GM21529 (cell line): ENCODE measurements around the gene ULK3.

Experiments used
- ATAC-seq: cut with Tn5 transposase; IDR thresholded peaks from one replicate; pipeline ENCODE4 v1.9.1; 2021; ENCODE audit not compliant: unreplicated experiment

The ULK3 gene

GRCh38 chr15:74841891-74842373 lies 1.0 kb downstream of the ULK3 start:
- no peak for ATAC-seq

- ATAC-seq: no peak
Observed at GRCh38 chr15:74840851-74841775, 1.8 kb downstream of the ULK3 start.

GRCh38 chr15:74839526-74840395 lies 3.2 kb downstream of the ULK3 start:
- ATAC-seq: no peak

DNA sequence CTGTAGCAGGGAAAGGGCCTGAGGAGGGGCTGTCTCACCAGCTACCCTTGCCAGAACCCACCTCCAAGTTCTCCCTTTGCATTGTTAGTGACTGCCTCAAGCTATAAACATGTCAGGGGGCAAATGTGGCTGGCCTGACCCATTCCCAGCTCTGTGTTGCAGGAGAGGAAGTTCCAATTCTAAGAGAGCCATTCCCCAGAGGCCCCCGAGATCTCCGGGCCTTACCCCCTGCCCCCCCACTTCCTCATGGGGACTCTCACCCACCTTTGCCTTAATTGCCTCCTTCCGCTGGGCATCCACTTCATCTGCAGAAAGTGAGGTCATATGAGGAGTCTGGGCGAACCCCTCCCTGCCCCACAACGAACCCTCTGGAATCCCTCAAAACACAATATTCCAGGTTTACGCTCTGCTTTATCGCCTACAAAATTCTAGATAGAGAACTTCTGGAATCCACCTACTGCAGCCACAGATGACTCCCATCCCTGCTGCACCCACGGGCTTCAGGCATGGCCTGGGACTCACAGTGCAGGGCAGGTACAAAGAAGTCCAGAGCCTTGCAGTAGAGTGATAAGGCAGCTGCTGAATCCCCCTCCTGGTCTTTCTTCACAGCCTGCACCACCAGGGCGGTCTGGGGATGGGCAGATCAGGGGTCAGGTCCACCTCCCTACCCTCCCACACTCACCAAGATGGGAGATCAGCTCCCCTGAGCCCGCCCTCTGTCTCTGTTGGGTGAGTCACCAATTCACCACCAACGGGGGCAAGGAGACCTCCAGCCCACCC lies 4.0 kb downstream of the ULK3 start:
- no peak for ATAC-seq

DNA sequence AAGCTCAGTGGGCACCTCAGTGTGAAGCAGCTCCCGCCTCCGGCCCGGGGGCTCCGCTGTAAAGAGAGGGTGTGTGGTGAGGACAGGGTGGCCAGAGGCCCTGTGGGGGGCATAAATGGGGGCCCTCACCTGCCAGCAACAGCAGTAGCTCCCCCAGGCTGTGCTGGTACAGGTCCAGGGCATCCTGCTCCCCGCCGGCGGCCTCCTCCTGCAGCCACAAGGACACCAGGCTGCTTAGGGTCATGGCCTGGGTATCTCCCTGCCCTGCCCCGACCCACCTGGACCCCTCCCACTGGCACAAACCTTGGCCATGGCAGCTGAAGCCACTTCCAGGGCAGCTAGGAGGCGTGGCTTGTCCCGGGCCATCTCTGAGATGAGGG lies 4.8 kb downstream of the ULK3 start:
- ATAC-seq: no peak

DNA sequence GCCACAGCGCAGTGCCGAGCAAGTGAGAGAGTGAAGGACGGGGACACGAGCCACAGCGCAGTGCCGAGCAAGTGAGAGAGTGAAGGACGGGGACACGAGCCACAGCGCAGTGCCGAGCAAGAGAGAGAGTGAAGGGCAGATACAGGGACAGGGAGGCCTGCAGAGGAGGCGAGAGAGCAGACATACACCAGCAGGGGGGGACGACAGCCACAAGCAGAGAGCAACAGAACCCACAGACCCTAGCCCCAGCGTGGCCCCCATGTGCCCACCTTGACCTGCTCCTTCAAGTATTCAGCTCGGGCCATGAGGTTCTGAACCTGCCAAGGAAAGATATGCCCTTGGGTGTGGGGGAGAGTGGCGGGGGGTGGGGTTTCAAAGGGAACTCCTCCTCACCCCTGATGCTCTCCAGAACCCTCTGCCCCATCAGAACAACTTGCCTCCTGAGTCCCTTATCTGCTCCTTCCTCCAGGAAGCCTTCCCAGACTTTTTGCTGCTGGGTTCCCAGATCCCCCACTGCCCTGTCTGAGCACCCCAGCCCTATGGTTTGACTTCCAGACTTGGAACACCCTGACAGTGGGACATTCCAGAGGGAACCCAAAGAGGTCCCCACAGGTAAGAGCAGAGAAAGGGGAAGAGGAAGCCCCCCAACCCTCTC lies 5.3 kb downstream of the ULK3 start:
- no peak for ATAC-seq

GRCh38 chr15:74836846-74837245 lies 6.1 kb downstream of the ULK3 start:
- ATAC-seq: no peak

DNA sequence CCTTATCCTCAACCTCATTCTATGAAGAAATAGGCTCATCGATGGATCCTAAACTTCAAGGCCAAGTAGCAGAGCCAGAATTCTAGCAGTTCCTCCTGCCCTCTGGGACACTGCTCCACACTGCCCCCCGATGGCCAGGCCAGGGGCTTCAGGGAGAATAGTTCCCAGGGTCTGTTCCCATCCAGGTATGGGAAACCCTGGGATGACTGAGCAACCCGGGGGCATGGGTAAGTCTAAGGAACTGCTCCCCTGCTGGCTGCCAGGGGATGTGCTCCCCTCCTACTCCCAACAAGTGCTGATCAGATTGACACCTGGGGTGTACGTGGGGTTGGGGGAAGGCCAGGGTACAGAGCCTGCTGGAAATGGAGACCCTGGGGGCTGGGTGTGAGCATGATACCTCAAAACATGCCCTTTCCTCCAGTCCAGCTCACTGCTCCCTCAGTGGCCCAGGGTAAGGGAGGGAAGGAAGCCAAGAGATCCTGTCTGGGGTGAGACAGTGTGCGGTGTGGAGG lies 7.6 kb downstream of the ULK3 start:
- no peak for ATAC-seq

- no peak for ATAC-seq
Observed at GRCh38 chr15:74833376-74834107, 9.4 kb downstream of the ULK3 start.

GRCh38 chr15:74832826-74833225 lies 10.1 kb downstream of the ULK3 start:
- ATAC-seq: no peak

DNA sequence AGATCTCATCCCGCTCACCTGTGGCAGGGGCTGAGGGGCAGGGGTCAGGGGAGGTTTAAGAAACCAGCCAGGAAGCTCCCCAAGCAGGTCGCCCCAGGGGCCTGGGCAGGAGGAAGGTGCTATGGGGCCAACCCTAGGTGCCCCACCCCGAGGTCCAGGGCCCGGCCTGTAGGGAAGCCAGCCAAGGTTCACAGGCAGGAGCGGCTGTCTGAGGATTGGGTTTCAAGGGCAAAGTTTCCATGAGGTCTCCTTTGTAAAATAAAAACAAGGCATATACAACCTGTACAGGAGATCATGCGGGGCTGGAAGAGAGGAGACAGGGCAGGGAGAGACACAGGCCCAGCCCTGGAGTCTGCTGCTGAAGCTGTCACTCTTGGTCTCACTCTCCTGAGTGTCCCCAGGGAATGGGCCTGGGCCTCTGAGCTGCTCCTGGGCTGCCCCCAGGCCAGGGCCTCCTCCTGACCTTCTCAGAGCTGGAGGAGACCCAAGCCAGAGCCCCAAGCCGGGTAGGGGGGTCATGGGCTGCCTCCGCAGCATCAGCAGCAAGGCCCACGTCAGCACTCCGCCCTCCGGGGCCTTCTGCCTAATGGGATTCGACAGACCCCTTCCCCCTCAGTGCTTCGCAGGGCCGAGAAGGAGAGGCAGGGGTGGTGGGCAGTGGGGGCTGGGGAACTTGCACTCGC lies 11.0 kb downstream of the ULK3 start:
- no peak for ATAC-seq

DNA sequence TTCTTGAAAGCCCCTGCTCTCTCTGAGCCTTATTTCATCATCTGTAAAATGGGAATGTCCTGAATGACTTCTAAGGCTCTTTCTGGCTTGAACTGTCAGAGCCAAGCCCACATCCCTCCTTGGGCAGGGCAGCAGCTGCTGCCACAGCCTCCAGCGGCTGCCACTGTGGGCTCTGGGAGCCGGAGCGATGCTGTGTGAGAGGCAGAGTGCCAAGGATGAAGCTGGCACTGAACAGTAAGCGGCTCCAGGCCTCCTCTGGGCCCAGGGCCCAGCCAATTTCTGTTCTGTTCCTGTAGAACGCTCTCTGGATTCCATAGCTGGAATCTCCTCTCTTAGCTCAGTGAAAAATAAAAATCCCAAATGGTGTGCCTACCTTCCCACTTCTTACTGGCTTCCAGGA lies 12.1 kb downstream of the ULK3 start:
- ATAC-seq: no peak

- ATAC-seq: no peak
Observed at GRCh38 chr15:74829991-74830390, 13.0 kb downstream of the ULK3 start.

DNA sequence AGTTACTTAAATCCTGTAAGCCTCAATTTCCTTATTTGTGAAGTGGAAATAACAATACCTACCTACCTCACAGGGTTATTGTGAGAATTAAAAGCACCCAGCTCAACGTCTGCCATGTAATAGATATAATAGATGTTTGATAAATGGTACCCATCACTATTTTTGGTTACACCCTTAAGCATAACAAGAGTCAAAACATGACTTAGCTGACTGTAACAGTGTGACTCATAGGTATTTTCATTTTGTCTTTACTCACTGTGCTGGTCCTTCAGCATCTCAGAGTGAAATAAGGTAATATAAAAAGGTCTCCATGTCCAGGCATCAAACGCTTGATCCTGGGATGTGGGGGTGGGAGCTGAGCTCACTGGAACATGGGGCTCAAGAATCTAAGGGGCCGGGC lies 13.5 kb downstream of the ULK3 start:
- no peak for ATAC-seq

DNA sequence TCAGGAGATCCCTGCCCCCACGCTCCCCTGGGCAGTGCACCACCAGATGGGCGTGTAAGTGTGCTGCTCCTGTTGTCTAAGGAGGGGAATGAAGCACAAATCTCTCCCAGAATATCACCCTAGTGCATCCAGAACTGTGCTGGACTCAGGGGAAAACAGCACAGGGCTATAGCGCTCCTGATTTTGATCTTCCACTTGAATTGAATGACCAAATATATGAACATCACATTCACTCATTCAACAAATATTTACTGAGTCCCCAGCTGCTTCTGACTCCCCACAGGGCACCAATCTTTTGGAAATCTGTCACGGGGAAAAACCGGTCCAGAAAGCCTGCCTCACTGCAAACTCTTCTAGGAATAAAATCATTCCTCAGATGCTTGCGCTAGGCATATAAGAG lies 14.1 kb downstream of the ULK3 start:
- no peak for ATAC-seq

GRCh38 chr15:74827614-74828013 lies 15.3 kb downstream of the ULK3 start:
- ATAC-seq: no peak

DNA sequence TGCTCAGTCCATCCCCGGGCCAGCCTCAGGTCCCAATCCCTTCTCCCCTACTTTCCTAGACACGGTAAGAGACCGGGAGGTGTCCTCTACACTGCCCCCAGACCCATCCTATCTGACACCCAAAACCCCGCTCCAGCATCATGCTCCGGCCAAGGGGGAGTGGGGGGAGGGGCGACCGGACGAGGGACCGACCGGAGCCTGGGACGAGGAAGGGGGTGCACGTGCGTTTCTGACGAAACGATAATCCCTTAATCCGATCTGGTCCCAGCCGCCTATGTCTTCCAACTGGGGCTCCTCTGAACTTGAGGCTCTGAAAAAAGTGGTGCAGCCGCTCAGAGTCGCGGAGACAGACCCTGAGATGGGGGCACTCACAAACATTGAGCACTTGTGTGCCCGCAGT lies 16.0 kb downstream of the ULK3 start:
- no peak for ATAC-seq

DNA sequence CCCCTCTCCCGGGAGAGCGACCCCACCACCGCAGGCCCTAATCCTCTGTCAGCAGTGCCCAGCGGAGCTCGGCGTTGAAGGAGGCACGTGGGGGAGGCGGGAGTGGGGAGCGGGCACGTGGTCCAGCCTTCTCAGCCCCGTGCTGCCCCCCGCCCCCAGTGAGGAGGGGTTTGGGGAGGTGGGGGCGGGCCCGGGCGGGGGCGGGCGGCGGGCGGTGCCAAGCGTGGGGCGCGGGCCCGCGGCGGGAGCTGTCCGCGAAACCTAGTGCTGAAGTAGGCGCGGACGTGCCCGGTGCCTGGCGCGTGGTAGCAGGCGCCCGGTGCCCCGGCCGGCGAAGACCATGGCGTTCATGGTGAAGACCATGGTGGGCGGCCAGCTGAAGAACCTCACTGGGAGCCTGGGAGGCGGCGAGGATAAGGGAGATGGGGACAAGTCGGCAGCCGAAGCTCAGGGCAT lies 16.6 kb downstream of the ULK3 start, which contains the start of gene CPLX3:
CPLX3 (plus strand) TSS at position 264 of the 456 bp plus-strand sequence; CDS start at position 341, 77 bp downstream.
- ATAC-seq: no peak

- no peak for ATAC-seq
Observed at GRCh38 chr15:74825866-74826265, 17.1 kb downstream of the ULK3 start.
